ENCODE measurements around the gene MAL. TPM values are rescaled to one million over a fixed set of nuclear protein-coding genes. Genes with fewer than 3 reads are reported as not detected.

Gene MAL
- total and polyA plus RNA-seq, 2 of the 8 experiments (the other 6 are each of a cell fraction or from before 2014, with no cell fraction given), result not detected

GRCh38 chr2:95014126-95014708 lies 11.3 kb upstream of the MAL start:
- no peak for TF ChIP-seq KDM1A (IDR thresholded peaks at IDR 0.05; ENCODE audit: borderline replicate concordance, low read length)
- no peak overlapping the region for H3K4me2 ChIP-seq (ENCODE audit: insufficient read depth in 1 of 2, low read depth in 2 of 2, low read length in 2 of 2)
- H3K56ac ChIP-seq (replicated peaks; ENCODE audit: insufficient read length, low read depth, low read length), result no peak overlapping the region
- no peaks in the 10 kb centered on the region; a peak in 1 of 7 replicates for H3K27me3 ChIP-seq (replicated peaks in 1 of 4; ENCODE audit: control insufficient read depth in 3 of 4, extremely low read depth in 1 of 4, insufficient read depth in 3 of 4, low read length in 3 of 4)
- FAIRE-seq (no peak), DNase-seq (ENCODE audit: low read depth in 1 of 2, low spot score in 2 of 2) (no peak)
- H4K5ac ChIP-seq (ENCODE audit: insufficient read length, low read depth, low read length), result no peak overlapping the region
- no peak overlapping the region for H2BK20ac ChIP-seq (ENCODE audit: low read length)
- no peak overlapping the region for H2BK12ac ChIP-seq (ENCODE audit: low read depth, low read length)
- H3K79me2 ChIP-seq (ENCODE audit: control insufficient read depth in 1 of 2, insufficient read depth in 2 of 2, low read length in 2 of 2), result no peaks in the 10 kb centered on the region
- no peaks in the 10 kb centered on the region for H4K20me1 ChIP-seq (replicated peaks in 1 of 2; ENCODE audit: control insufficient read depth in 1 of 2, insufficient read depth in 2 of 2, low read length in 2 of 2)
- no peak overlapping the region for H3K14ac ChIP-seq (ENCODE audit: insufficient read length)
- no peak overlapping the region for H4K91ac ChIP-seq (replicated peaks; ENCODE audit: insufficient read length, low read length)
- no peak overlapping the region for H3K4me3 ChIP-seq (ENCODE audit: extremely low read depth in 1 of 4, insufficient read depth in 2 of 4, low read depth in 3 of 4, low read length in 4 of 4)
- H2AK5ac ChIP-seq (ENCODE audit: low read depth, low read length), result no peak overlapping the region
- 0 out of 2 replicates have a peak overlapping the region, but pooled peaks have one; percentile 15 for H4K8ac ChIP-seq (ENCODE audit: extremely low read depth, insufficient read depth, low read length)
- H2BK5ac ChIP-seq (ENCODE audit: low read depth, low read length), result no peak overlapping the region
- no peaks in the 10 kb centered on the region; a peak in 2 of 8 replicates for H3K36me3 ChIP-seq (ENCODE audit: control insufficient read depth in 2 of 4, insufficient read depth in 4 of 4, low read length in 3 of 4)
- no peaks in the 10 kb centered on the region for H3K79me1 ChIP-seq (ENCODE audit: low read depth, low read length)
- H2BK120ac ChIP-seq (replicated peaks; ENCODE audit: low read depth, low read length), result no peak overlapping the region
- H3K27ac ChIP-seq (ENCODE audit: low read depth, low read length), result no peak overlapping the region
- POLR2A ChIA-PET (ENCODE audit: partially characterized antibody), result no interaction called here
- H3K9me3 ChIP-seq (ENCODE audit: insufficient read depth in 2 of 2, low read depth in 1 of 2, low read length in 1 of 2), result peaks cover 75 to 99% of the 10 kb centered on the region in 2 experiments
- no peak overlapping the region for H3K23ac ChIP-seq (ENCODE audit: insufficient read length)
- no peak overlapping the region for H2AFZ ChIP-seq (ENCODE audit: low read length)
- no peak overlapping the region for H2BK15ac ChIP-seq (ENCODE audit: low read length)
- no peaks in the 10 kb centered on the region for H3K23me2 ChIP-seq (ENCODE audit: low read depth, low read length)
- H3K4me1 ChIP-seq (replicated peaks in 1 of 4; ENCODE audit: control insufficient read depth in 3 of 4, insufficient read depth in 4 of 4, low read length in 3 of 4), result peaks cover 0 to 6% (median 0%) of the 10 kb centered on the region in 4 experiments; a peak in 1 of 7 replicates
- WGBS, 2 experiments (ENCODE audit: extremely low coverage in 1 of 2, insufficient coverage in 1 of 2, insufficient read length in 1 of 2, insufficient replicate concordance in 2 of 2, low coverage in 1 of 2, low lambda C conversion rate in 2 of 2, missing lambda C conversion rate in 1 of 2), result 83% methylated on average over 10 of the region's 10 CpGs; no CpG with 5 or more reads in 1 of the 2 experiments
- no peak overlapping the region for H3K9ac ChIP-seq (replicated peaks in 1 of 4; ENCODE audit: extremely low read depth in 1 of 4, low read depth in 3 of 4, low read length in 3 of 4)
- no peak overlapping the region for H3K4ac ChIP-seq (replicated peaks; ENCODE audit: insufficient read length, low read depth, low read length)
- H3K18ac ChIP-seq (ENCODE audit: extremely low read depth, low read length), result no peak overlapping the region
- CTCF ChIA-PET (ENCODE audit: partially characterized antibody), result no interaction called here

All from H1 (cell line).